CD4-positive, alpha-beta T cell treated with Interleukin-2 at 100 ng/mL for 4 hours (primary cell): ENCODE measurements around the gene NOXO1.
"Not testable (repeated sequence)": the region's sequence is repeated elsewhere in the genome, so short reads cannot be mapped to it uniquely, and the experiment has no call there.

Experiments
- DNase-seq: peaks from one replicate; pipeline ENCODE4 v3.0.0-alpha.2; 2020; ENCODE audit warnings: low spot score

The NOXO1 gene

GRCh38 chr16:1942047-1942809, 39.0 kb downstream of the NOXO1 start:
- DNase-seq = peak; percentile 17

GRCh38 chr16:1941162-1942046, 39.9 kb downstream of the NOXO1 start:
- DNase-seq = no peak

GRCh38 chr16:1940273-1941161, 40.8 kb downstream of the NOXO1 start:
- DNase-seq = no peak

GRCh38 chr16:1939833-1940232, 41.4 kb downstream of the NOXO1 start:
- DNase-seq = not testable (repeated sequence)

DNA sequence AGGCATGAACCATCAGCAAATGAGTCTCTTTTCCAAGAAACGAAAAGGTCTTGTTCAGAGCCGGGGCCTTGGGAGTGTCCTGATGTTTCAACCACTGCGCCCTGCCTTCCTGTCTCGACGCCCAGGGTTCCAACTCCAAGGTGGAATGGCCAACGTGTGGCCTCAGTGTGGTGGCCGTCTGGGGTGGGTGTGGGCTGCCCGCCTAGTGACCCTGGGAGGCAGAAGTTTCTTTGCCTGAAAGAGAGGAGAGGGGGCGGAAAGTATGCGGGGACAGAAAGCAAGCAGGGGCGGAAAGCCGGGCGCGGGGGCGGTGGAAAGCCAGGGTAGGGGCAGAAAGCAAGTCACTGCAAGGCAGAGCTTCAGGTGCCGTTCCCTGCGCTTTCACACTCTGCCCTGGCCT, 42.4 kb downstream of the NOXO1 start:
- no peak for DNase-seq

DNA sequence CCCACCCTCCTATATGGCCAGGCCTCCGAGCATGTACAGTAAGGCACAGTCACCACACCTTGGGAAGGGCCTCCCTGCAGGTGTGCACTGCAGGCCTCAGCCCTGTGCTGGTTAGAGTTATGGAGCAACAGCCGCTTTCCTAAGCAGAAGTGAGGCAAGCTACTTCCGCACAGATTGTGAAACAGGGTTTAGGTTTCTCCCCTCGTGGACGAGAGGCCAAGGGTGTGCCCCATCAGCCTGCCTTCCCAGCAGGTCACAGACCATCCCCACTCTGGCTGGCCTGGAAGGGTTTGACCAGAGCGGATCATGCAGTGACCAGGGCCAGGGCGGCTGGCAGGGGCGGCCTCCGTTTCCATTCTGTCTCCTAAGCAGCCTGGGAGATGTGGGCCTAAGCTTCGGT, 43.0 kb downstream of the NOXO1 start:
- DNase-seq = no peak

DNA sequence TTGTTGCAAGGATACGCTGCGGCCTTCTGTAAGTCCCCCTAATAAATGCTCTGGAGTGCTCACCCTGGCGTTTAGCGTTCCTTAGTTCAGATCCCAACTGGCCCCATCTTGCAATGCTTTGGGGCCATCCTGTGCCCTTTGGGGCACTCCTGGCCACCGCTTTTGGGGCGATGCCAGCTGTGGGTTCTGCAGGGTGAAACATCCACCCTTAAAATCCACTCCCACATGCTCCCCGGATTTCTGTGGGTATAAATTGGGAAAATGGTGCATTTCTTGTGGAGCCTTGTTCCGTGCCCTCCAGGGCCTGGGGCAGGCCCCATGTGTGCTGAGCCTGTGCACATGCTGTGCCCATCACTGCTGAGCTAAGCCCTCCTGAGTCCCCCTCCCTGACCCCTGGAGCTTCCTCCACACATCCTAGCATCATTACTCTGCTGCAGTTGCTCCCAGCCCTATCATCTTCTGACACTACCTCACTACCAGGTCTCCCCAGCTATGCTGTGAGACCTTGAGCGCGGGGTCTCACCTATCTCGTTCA, 44.3 kb downstream of the NOXO1 start:
- DNase-seq = no peak

DNA sequence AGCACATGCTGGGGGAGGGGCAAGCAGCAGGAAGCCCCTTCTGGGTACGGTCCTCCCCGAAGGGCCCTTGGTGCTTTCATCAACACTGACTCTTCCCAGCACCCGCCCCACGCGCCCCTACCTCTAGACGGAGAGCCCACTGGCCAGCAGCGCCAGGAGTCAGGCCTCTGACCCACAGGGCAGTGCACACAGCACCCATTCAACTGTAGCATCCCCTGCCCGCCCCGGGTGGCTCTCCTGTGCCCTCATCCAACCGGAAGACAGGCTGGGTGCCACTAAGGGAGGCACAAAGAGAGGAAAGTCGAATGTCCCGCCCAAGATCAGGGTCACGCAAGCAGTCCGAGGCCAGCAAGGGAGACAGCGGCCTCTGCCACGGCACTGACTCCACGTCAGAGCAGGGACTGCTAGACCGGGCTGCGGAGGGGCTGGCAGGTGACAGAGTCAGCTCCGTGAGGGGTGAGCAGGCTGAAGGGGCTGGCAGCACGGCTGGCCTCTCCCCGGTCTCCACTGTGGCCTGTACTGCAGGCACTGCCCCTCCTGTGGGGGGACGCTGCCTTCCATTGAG, 48.1 kb downstream of the NOXO1 start:
- no peak for DNase-seq

GRCh38 chr16:1932050-1933028, 48.9 kb downstream of the NOXO1 start:
- DNase-seq = no peak

GRCh38 chr16:1930338-1930720, 50.9 kb downstream of the NOXO1 start:
- DNase-seq = no peak

GRCh38 chr16:1929578-1930337, 51.5 kb downstream of the NOXO1 start:
- peak; percentile 90 for DNase-seq

GRCh38 chr16:1929105-1929504, 52.2 kb downstream of the NOXO1 start:
- no peak for DNase-seq
